NCI-H446 (cell line): ENCODE measurements around the gene RAB34.
"Not testable (repeated sequence)": the region's sequence is repeated elsewhere in the genome, so short reads cannot be mapped to it uniquely, and the experiment has no call there.

ENCODE experiments used
- DNase-seq, 2 experiments: peaks; one replicate each; lab custom pipeline; 2025; lab: John Stamatoyannopoulos, UW

The RAB34 gene

GRCh38 chr17:28726627-28727491 lies 9.2 kb upstream of the RAB34 start:
- peak; percentile 91 to 95 for DNase-seq

GRCh38 chr17:28726226-28726626 lies 8.6 kb upstream of the RAB34 start, which contains the start of gene TLCD1:
TLCD1 (minus strand) TSS chr17:28726233; CDS start chr17:28726097, 136 bp downstream.
- DNase-seq: peak; percentile 35 to 83

- peak; percentile 54 to 60 for DNase-seq
Measured at GRCh38 chr17:28725660-28726225, 8.1 kb upstream of the RAB34 start.

GRCh38 chr17:28725166-28725659 lies 7.5 kb upstream of the RAB34 start:
- DNase-seq: peak in 1 of 2 experiments; percentile 41

GRCh38 chr17:28724500-28725165 lies 7.0 kb upstream of the RAB34 start:
- DNase-seq: no peak

GRCh38 chr17:28723836-28724499 lies 6.3 kb upstream of the RAB34 start:
- not testable (repeated sequence) for DNase-seq

GRCh38 chr17:28723159-28723835 lies 5.6 kb upstream of the RAB34 start:
- DNase-seq: no peak

GRCh38 chr17:28722417-28723158 lies 4.9 kb upstream of the RAB34 start:
- no peak for DNase-seq

- not testable (repeated sequence) for DNase-seq
Measured at GRCh38 chr17:28720997-28721329, 3.3 kb upstream of the RAB34 start.

- DNase-seq: no peak
Measured at GRCh38 chr17:28720247-28720996, 2.8 kb upstream of the RAB34 start.

GRCh38 chr17:28719021-28719433 lies 1.4 kb upstream of the RAB34 start:
- no peak for DNase-seq

GRCh38 chr17:28718333-28719020 lies 809 bp upstream of the RAB34 start:
- DNase-seq: peak in 1 of 2 experiments; percentile 23

GRCh38 chr17:28716740-28717577 lies 709 bp downstream of the RAB34 start:
- DNase-seq: no peak

- DNase-seq: no peak
Measured at GRCh38 chr17:28715217-28715616, 2.5 kb downstream of the RAB34 start.

- DNase-seq: no peak
Measured at GRCh38 chr17:28714281-28714680, 3.4 kb downstream of the RAB34 start.

GRCh38 chr17:28712705-28713415 lies 4.8 kb downstream of the RAB34 start:
- DNase-seq: no peak

GRCh38 chr17:28712032-28712704 lies 5.5 kb downstream of the RAB34 start:
- no peak for DNase-seq

GRCh38 chr17:28711723-28712031 lies 6.0 kb downstream of the RAB34 start, which contains the start of gene PROCA1:
PROCA1 (minus strand) TSS chr17:28711888; CDS start chr17:28711660, 228 bp downstream.
- no peak for DNase-seq
